BE2C (cell line): ENCODE results near the gene MAP1LC3B2.

Experiments
- DNase-seq: peaks from one replicate; pipeline ENCODE4 v3.0.0-alpha.2; 2020
- H3K27me3 ChIP-seq: fragments of 250-450 bp; sonication (Bioruptor Pico); 2 replicates; pipeline ENCODE4 v1.5.1; 2020; ENCODE audit warnings: mild to moderate bottlenecking
- H3K36me3 ChIP-seq: fragments of 250-450 bp; sonication (Bioruptor Pico); 2 replicates; pipeline ENCODE4 v1.5.1; 2020; ENCODE audit warnings: mild to moderate bottlenecking
- H3K4me1 ChIP-seq: fragments of 250-450 bp; sonication (Bioruptor Pico); 2 replicates; pipeline ENCODE4 v1.5.1; 2020
- H3K4me3 ChIP-seq: 2 replicates; pipeline ENCODE4 v1.5.1; 2011; ENCODE audit warnings: low read depth, low read length
- H3K9me3 ChIP-seq: fragments of 250-450 bp; sonication (Bioruptor Pico); 2 replicates; pipeline ENCODE4 v1.5.1; 2020
- CTCF ChIP-seq: IDR thresholded peaks from 2 replicates; pipeline ENCODE4 v1.5.1; 2012; ENCODE audit warnings: mild to moderate bottlenecking, low read depth, low read length

The MAP1LC3B2 gene

DNA sequence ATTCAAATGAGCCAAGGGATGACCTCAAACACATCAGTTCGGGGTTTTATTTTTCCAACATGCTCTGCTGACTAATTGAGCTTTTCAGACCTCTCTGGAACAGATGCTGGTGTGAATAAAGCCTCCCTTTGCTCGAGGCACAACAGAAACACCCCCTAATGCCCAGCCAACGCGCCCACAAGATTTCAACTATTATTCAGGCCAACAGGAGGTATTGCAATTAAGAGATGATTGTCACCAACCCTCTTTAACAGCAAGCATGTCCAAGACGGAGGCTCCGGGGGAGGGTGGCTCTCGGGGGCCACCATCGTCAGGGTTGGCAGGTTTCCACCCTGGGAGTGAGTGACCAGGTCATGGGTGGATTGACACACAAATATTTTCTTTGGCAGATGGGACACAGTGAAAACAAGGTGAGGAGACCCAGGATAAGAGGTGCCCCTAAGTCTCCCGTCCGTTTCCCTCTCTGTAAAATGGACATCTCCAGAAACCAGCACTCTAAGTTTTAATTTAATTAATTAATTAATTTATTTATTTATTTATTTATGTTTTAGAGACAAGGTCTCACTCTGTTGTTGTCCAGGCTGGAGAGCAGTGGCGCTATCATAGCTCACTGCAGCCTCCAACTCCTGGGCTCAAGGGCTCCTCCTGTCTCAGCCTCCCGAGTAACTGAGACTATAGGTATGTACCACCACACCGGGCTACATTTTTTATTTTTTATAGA lies 56.1 kb downstream of the MAP1LC3B2 start:
- DNase-seq = no peak
- no peaks in the 10 kb centered on the region for H3K36me3 ChIP-seq
- no peaks in the 10 kb centered on the region for H3K4me1 ChIP-seq
- no peaks in the 10 kb centered on the region for H3K9me3 ChIP-seq
- TF ChIP-seq CTCF = no peak
- no peak overlapping the region for H3K4me3 ChIP-seq
- no peaks in the 10 kb centered on the region for H3K27me3 ChIP-seq

DNA sequence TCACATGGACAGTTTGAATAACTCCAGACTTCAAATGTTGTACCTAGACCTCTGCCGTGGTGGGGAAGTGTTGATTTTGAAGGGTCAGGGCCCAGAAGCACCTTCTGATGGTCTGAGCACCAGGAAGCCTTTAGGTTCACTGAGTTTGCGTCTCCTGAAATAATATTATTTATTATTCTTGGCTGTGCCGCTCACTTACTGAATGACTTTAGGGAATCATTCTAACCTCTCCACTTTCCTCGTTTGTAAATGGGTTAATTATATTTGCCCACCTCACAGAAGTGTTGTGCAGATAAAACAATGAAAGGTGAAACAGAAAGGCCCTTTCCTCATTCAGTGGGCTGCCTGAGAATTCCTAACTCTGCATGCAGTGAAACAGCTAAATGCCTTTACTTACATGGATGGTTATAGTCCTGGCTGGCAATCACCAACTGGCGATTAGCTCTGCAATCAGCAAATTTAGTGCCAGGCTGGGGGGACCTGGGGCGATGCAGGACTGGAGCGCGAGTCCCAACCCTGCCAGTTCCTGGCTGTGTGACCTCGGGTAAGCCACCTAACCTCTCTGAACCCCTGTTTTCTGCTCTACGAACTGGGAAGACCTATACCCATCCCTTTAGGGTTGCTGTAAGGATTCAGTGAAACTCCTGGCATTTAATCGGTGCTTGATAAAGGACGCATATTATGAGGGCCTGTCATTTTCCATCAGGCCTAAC lies 57.5 kb downstream of the MAP1LC3B2 start:
- no peak for DNase-seq
- Histone ChIP-seq H3K9me3 (no peaks in the 10 kb centered on the region), H3K4me3 (no peak overlapping the region), H3K36me3 (no peaks in the 10 kb centered on the region), H3K27me3 (no peaks in the 10 kb centered on the region), H3K4me1 (no peaks in the 10 kb centered on the region)
- TF ChIP-seq CTCF = no peak

- Histone ChIP-seq H3K4me1 (no peaks in the 10 kb centered on the region), H3K9me3 (peaks cover 5% of the 10 kb centered on the region; the same call in 1 of the 2 replicates), H3K36me3 (no peaks in the 10 kb centered on the region), H3K4me3 (no peak overlapping the region), H3K27me3 (no peaks in the 10 kb centered on the region)
- DNase-seq = no peak
- no peak for TF ChIP-seq CTCF
These were observed 60.1 kb downstream of the MAP1LC3B2 start for GRCh38 chr12:116619246-116619645.

GRCh38 chr12:116620124-116620491 lies 60.9 kb downstream of the MAP1LC3B2 start:
- H3K4me1 ChIP-seq = no peaks in the 10 kb centered on the region
- DNase-seq = no peak
- H3K36me3 ChIP-seq = no peaks in the 10 kb centered on the region
- no peak for TF ChIP-seq CTCF
- H3K27me3 ChIP-seq = no peaks in the 10 kb centered on the region
- H3K4me3 ChIP-seq = no peak overlapping the region
- peaks cover 5% of the 10 kb centered on the region; the same call in 1 of the 2 replicates for H3K9me3 ChIP-seq

- Histone ChIP-seq H3K36me3 (no peaks in the 10 kb centered on the region), H3K9me3 (peaks cover 5% of the 10 kb centered on the region; the same call in 1 of the 2 replicates), H3K4me3 (no peak overlapping the region), H3K27me3 (no peaks in the 10 kb centered on the region), H3K4me1 (no peaks in the 10 kb centered on the region)
- no peak for DNase-seq
- TF ChIP-seq CTCF = no peak
These were observed 61.5 kb downstream of the MAP1LC3B2 start for GRCh38 chr12:116620492-116621191.
